Astrocyte (in vitro differentiated cells and primary cell): ENCODE measurements around the gene LRRC28. TPM values are rescaled to one million over a fixed set of nuclear protein-coding genes. Genes with fewer than 3 reads are reported as not detected.

Experiments
- DNase-seq: peaks from one replicate; pipeline ENCODE4 v3.0.0-alpha.2; 2010; ENCODE audit warnings: low read depth
- FAIRE-seq: peaks from 2 replicates; lab custom pipeline; 2011; peaks lifted over from hg19 to GRCh38; lab: Jason Lieb, UNC
- H2AFZ ChIP-seq: 2 replicates; pipeline ENCODE4 v1.6.0; 2012; ENCODE audit warnings: low read depth, low read length, inconsistent platforms
- H3K27ac ChIP-seq: 2 replicates; pipeline ENCODE4 v1.5.1; 2011; ENCODE audit warnings: low read depth, low read length, inconsistent platforms
- H3K27me3 ChIP-seq: 2 replicates; pipeline ENCODE4 v1.6.0; 2011; ENCODE audit warnings: low read length, inconsistent platforms; ENCODE audit not compliant: insufficient read depth
- H3K36me3 ChIP-seq: 2 replicates; pipeline ENCODE4 v1.5.1; 2011; ENCODE audit warnings: low read length, inconsistent platforms; ENCODE audit not compliant: insufficient read depth
- H3K4me1 ChIP-seq: 2 replicates; pipeline ENCODE4 v1.5.1; 2011; ENCODE audit warnings: low read length, inconsistent platforms; ENCODE audit not compliant: insufficient read depth
- H3K4me2 ChIP-seq: 2 replicates; pipeline ENCODE4 v1.6.0; 2012; ENCODE audit warnings: low read length, inconsistent platforms
- H3K4me3 ChIP-seq: 2 replicates; pipeline ENCODE4 v1.5.1; 2011; ENCODE audit warnings: low read depth, mild to moderate bottlenecking, low read length, inconsistent platforms; ENCODE audit not compliant: insufficient read depth
- H3K79me2 ChIP-seq: 2 replicates; pipeline ENCODE4 v1.6.0; 2012; ENCODE audit warnings: mild to moderate bottlenecking, low read length, inconsistent platforms; ENCODE audit not compliant: insufficient read depth
- H3K9ac ChIP-seq: 2 replicates; pipeline ENCODE4 v1.6.0; 2012; ENCODE audit warnings: mild to moderate bottlenecking, low read length, inconsistent platforms
- H3K9me3 ChIP-seq: 2 replicates; pipeline ENCODE4 v1.5.1; 2012; ENCODE audit warnings: low read depth, mild to moderate bottlenecking, low read length, inconsistent platforms; ENCODE audit not compliant: insufficient read depth
- H4K20me1 ChIP-seq: 2 replicates; pipeline ENCODE4 v1.6.0; 2012; ENCODE audit warnings: low read length, inconsistent platforms; ENCODE audit not compliant: insufficient read depth
- H3K27ac Mint-ChIP-seq: one replicate; pipeline ENCODE4 v1.8.0; 2021; ENCODE audit warnings: mild to moderate bottlenecking, mixed read lengths; ENCODE audit not compliant: unreplicated experiment
- H3K27me3 Mint-ChIP-seq: one replicate; pipeline ENCODE4 v1.8.0; 2021; ENCODE audit warnings: low read depth, mixed read lengths; ENCODE audit not compliant: unreplicated experiment
- H3K36me3 Mint-ChIP-seq: one replicate; pipeline ENCODE4 v1.8.0; 2021; ENCODE audit warnings: low read depth, mixed read lengths; ENCODE audit not compliant: unreplicated experiment
- H3K4me1 Mint-ChIP-seq: one replicate; pipeline ENCODE4 v1.8.0; 2021; ENCODE audit warnings: low read depth, mixed read lengths; ENCODE audit not compliant: unreplicated experiment
- H3K4me3 Mint-ChIP-seq: one replicate; pipeline ENCODE4 v1.8.0; 2021; ENCODE audit warnings: mild to moderate bottlenecking, moderate library complexity, mixed read lengths; ENCODE audit not compliant: unreplicated experiment
- H3K9me3 Mint-ChIP-seq: one replicate; pipeline ENCODE4 v1.8.0; 2021; ENCODE audit warnings: mild to moderate bottlenecking, mixed read lengths; ENCODE audit not compliant: unreplicated experiment
- EZH2 ChIP-seq: IDR thresholded peaks from 2 replicates; pipeline ENCODE4 v1.6.1; 2012; ENCODE audit warnings: mild to moderate bottlenecking, low read length, inconsistent platforms; ENCODE audit not compliant: insufficient read depth
- total RNA-seq: library from RNA; stranded (reverse); gene quantifications from 2 replicates; pipeline ENCODE4 v1.2.1, GENCODE V29; 2021
- TF ChIP-seq, protein P1 (sequence below): IDR thresholded peaks from 2 replicates; pipeline ENCODE4 v1.5.1; 2011; ENCODE audit warnings: low read depth, mild to moderate bottlenecking, inconsistent platforms, low read length, moderate library complexity; ENCODE audit not compliant: insufficient read depth

LRRC28 gene
- total RNA-seq, 1 donor from 2014 or later, result 28.1 TPM

DNA sequence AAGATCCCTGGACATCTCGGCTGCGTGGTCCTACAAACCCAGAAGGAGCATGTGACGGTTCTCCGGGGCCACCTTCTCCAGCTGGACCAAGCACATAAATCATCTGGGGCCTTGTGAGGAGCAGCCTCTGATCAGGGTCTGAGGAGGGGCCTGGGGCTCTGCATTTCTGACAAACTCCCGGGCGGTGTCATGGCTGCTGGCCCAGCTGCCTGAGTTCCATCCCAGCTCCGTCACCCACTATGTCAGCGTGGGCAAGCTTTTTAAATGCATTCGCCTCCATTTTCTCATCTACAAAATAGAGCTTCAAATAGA lies 188.2 kb downstream of the LRRC28 start:
- FAIRE-seq (no peak), DNase-seq (no peak)
- Histone ChIP-seq H3K27me3 (no peaks in the 10 kb centered on the region), H3K4me1 (peaks cover 32% of the 10 kb centered on the region), H4K20me1 (no peaks in the 10 kb centered on the region), H3K79me2 (no peaks in the 10 kb centered on the region), H2AFZ (no peak overlapping the region), H3K4me3 (no peak overlapping the region), H3K9ac (no peak overlapping the region), H3K9me3 (no peaks in the 10 kb centered on the region), H3K27ac (no peak overlapping the region), H3K4me2 (no peak overlapping the region), H3K36me3 (no peaks in the 10 kb centered on the region)
- Mint-ChIP-seq H3K9me3 (no peaks in the 10 kb centered on the region), H3K27me3 (peaks cover 21% of the 10 kb centered on the region), H3K4me3 (no peak overlapping the region), H3K4me1 (peaks cover 27% of the 10 kb centered on the region), H3K36me3 (no peaks in the 10 kb centered on the region), H3K27ac (no peak overlapping the region)
- TF ChIP-seq, protein P1, sequence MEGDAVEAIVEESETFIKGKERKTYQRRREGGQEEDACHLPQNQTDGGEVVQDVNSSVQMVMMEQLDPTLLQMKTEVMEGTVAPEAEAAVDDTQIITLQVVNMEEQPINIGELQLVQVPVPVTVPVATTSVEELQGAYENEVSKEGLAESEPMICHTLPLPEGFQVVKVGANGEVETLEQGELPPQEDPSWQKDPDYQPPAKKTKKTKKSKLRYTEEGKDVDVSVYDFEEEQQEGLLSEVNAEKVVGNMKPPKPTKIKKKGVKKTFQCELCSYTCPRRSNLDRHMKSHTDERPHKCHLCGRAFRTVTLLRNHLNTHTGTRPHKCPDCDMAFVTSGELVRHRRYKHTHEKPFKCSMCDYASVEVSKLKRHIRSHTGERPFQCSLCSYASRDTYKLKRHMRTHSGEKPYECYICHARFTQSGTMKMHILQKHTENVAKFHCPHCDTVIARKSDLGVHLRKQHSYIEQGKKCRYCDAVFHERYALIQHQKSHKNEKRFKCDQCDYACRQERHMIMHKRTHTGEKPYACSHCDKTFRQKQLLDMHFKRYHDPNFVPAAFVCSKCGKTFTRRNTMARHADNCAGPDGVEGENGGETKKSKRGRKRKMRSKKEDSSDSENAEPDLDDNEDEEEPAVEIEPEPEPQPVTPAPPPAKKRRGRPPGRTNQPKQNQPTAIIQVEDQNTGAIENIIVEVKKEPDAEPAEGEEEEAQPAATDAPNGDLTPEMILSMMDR, result no peak
- TF ChIP-seq EZH2, result no peak

- peaks cover 27% of the 10 kb centered on the region for H3K4me1 Mint-ChIP-seq
Measured at GRCh38 chr15:99440029-99440428, 188.7 kb downstream of the LRRC28 start.

More at GRCh38 chr15:99440029-99440428, 188.7 kb downstream of the LRRC28 start:
- Histone ChIP-seq H3K27ac (no peak overlapping the region), H2AFZ (no peak overlapping the region), H3K36me3 (no peaks in the 10 kb centered on the region), H3K27me3 (no peaks in the 10 kb centered on the region), H3K9me3 (no peaks in the 10 kb centered on the region), H3K4me2 (no peak overlapping the region), H4K20me1 (no peaks in the 10 kb centered on the region), H3K9ac (no peak overlapping the region), H3K4me3 (no peak overlapping the region), H3K79me2 (no peaks in the 10 kb centered on the region), H3K4me1 (peaks cover 32% of the 10 kb centered on the region)
- Mint-ChIP-seq H3K4me3 (no peak overlapping the region), H3K9me3 (no peaks in the 10 kb centered on the region), H3K27ac (no peak overlapping the region), H3K27me3 (peaks cover 17% of the 10 kb centered on the region), H3K36me3 (no peaks in the 10 kb centered on the region)
- no peak for TF ChIP-seq EZH2
- TF ChIP-seq, protein P1, result no peak
- FAIRE-seq, result no peak
- DNase-seq, result no peak

Other genes with a start within 250 kb of the LRRC28 start
- gene PGPEP1L, start 243.7 kb upstream of the LRRC28 start, total RNA-seq, result not detected in 2 replicates
- 9.7 and 10.1 TPM in 2 replicates for gene SYNM, start 146.4 kb upstream of the LRRC28 start, total RNA-seq
- gene TTC23, start 1.9 kb upstream of the LRRC28 start, total RNA-seq, result 20.2 and 22.1 TPM in 2 replicates